DND-41 (cell line): Measurements from ENCODE around the gene DAAM2.

Source experiments
- CTCF ChIP-seq: IDR thresholded peaks from 2 replicates; pipeline ENCODE4 v1.5.1; 2012; ENCODE audit warnings: borderline replicate concordance, low read length, moderate library complexity, mild to moderate bottlenecking; ENCODE audit not compliant: poor library complexity, severe bottlenecking; ENCODE audit errors: extremely low read depth
- EZH2 ChIP-seq: IDR thresholded peaks from 3 replicates; pipeline ENCODE4 v1.6.1; 2012; ENCODE audit warnings: borderline replicate concordance, low read depth, mild to moderate bottlenecking, moderate library complexity, low read length, inconsistent platforms; ENCODE audit not compliant: severe bottlenecking

- TF ChIP-seq CTCF (no peak), EZH2 (no peak)
Measured at GRCh38 chr6:39770446-39770845, 21.7 kb upstream of the DAAM2 start.
